GM19238 (cell line): ENCODE measurements around the gene ASCL3.
"Not testable (repeated sequence)": the region's sequence is repeated elsewhere in the genome, so short reads cannot be mapped to it uniquely, and the experiment has no call there.

Experiments
- DNase-seq: peaks from one replicate; pipeline ENCODE4 v3.0.0; 2011; ENCODE audit warnings: low spot score; ENCODE audit not compliant: insufficient read length

Gene ASCL3, protein sequence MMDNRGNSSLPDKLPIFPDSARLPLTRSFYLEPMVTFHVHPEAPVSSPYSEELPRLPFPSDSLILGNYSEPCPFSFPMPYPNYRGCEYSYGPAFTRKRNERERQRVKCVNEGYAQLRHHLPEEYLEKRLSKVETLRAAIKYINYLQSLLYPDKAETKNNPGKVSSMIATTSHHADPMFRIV

DNA sequence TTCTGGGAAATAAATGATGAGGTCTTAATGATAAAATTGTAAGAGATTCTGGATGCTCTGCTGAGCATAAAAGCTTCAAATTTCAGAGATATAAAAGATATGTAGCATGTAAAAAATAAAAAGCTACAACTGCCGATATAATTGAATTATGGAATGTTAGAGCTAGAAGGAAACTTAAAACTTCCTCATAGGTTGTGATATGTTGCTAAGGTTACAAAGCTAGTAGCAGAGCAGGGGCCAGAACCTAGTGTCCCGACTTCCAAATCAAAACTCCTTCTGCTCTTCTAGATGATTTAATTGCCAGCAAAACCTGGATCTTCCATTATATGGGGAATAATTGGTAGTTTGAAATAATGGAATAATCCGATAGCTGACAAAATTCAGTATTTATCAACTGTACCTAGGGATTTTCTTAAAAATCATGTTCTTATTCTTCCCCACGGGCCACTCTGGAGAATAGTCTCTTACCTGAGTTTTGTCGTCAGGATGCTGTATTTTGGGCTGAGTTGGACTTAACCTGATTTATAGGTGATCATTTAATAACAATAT, at the start of gene ASCL3:
Gene ASCL3, minus strand, starts transcription at position 499 of the 549 bp plus-strand sequence. CDS start 4,855 bp downstream, outside the sequence.
- no peak for DNase-seq

DNA sequence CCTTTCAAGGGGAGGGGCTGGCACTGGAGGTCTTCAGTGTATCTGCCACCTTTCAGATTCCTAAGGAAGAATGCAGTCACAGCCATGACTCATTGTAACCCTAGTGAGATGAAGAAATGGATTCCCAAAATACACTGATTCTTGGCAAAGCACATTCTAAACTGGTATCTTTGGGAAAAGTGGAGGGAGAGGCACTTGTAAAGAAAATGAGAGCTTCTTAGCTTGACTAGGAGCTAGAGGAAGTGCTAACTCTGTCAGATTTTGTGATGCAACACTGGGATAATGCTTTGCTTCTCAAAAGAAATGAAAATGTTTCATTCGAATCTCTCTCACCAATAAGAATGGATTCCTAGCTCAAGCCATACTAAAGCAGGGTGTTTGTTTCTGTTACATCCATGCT, 46.6 kb upstream of the ASCL3 start:
- DNase-seq = no peak

DNA sequence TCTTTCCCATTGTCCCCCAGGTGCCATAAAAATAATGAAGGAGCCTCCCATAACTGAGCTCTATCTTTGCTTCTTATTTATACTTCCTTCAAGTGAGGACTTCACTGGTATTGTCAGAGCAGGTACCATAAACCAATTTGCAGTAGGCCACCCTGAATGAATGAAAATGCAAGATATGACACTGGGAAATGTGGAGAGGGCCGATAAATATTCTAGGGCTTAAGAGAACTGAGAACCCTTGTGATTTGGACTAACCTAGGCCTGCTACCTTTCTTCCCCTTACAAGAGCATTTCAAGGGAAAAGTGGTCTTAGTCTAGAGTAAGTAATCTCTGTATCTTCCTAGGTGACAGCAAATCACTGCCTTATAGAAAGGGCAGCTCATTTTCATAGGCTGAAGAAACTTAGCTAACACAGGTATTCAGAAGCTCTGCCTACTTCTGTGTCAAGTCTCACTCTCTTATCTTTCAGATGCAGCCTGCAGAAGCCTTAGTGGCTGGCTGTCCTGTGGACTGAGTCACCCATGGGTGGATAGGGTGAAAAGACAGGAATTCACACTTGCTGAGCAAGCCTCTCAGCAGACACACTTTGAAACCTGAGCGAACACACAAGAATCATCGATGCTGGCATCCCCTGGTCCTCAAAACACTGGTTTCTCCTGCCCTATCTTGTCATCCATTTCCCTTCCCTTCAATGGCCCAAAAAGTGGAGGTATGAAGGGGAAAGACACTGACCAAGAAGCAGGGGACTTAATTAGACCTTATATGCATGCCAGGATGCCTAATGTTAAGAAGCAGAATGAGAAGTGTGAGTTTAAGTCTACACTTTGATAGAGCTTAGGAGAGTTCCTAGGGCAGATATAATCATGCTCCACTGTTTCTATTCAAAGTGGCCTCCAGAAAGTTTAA, 45.8 kb upstream of the ASCL3 start:
- no peak for DNase-seq

DNA sequence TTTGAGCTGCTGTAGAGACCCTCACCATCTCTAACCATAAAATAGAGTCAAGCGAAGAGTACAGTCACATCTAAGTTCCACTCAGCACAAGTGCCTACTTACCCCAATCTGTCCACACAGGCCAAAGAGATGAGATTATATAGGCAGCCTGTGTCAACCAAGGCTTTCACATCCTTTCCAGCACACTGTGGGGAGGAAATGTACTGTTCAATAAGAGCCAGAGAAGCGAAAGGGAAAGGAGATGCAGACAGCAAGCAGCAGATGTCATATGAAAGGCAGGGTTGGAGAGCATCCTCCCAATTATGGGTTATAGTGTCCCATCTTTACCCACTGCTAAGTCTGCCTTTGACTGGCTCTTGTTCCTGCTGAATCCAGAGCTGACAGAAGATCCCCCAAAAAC, 44.6 kb upstream of the ASCL3 start:
- no peak for DNase-seq

DNA sequence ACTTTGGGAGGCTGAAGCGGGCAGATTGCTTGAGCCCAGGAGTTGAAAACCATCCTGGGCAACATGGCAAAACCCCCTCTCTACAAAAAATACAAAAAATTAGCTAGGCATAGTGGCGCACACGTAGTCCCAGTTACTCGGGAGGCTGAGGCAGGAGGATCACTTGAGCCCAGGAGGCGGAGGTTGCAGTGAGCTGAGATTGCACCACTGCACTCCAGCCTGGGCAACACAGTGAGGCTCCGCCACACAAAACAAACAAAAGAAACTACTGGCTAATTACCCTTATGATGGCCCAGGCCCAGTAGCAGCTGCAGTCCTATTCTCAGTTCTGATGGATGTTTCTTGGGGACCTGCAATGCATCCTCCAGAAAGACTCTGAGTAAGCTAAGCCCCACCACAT, 44.0 kb upstream of the ASCL3 start:
- DNase-seq = not testable (repeated sequence)

DNA sequence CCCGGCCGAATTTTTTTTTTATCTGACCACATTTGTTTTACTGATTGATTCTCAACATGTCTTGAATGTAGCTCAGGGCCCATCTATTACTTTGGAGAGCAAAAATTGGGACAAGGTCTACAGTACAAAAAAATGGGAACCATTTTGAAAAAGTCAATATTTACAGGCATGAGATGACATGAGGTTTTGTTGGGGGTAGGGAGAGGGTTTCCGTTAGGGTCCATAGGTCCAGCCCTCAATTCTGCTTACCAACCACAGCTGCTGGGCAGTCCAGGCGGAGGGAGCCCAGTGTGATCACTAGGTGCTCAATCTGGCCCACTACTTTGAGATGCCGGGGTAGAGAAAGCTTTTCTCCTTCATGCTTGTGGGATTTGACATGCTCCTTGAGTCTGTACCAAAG, 42.6 kb upstream of the ASCL3 start:
- no peak for DNase-seq

DNA sequence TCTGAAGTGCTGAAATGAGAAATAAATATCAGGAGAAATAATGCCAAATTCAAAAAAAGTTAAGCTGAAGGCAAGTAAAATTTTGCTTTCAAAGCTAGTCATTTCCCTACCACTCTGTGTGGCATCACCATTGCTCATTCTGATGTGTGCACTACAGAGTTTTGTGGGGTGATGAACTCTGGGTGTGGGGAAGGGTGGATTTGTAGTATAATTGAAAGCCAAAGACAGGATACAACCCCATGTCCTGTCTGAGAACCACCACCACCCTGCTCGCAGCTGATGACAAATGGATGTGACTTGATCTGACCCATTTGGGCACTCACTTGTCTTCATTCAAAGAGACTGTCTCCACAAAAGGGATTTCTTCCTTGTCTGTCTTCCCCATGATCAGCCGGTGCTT, 40.7 kb upstream of the ASCL3 start:
- DNase-seq = no peak

DNA sequence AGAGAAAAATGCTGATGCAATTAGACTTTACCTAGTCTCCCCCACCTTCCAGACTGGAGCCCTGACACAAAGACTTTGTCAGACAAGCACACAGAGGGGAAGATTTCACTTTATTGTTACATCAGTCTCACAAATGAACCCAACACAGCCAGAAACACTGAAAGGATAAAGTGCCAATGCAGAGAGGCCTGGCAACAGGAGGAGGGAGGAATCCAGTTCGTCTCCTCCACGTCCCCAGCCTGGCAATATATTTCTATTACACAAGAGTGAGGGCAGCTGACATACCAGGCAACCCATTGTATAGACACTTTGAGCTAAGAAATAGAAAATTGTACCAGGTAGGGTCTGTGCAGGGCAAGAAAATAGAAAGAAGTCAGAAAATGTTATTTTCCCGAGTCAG, 37.7 kb upstream of the ASCL3 start:
- no peak for DNase-seq

DNA sequence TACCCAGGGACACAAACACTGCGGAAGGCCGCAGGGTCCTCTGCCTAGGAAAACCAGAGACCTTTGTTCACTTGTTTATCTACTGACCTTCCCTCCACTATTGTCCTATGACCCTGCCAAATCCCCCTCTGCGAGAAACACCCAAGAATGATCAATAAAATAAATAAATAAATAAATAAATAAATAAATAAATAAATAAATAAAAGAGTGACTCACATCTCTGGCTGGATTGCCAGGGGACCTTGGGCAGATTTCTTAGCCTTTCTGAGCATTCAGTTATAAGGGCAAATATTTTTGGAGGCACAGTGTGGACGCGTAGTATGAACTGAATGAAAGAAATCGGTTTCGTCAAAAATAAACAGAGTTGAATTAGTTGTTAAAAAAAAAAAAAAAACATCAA, 36.5 kb upstream of the ASCL3 start:
- DNase-seq = not testable (repeated sequence)

DNA sequence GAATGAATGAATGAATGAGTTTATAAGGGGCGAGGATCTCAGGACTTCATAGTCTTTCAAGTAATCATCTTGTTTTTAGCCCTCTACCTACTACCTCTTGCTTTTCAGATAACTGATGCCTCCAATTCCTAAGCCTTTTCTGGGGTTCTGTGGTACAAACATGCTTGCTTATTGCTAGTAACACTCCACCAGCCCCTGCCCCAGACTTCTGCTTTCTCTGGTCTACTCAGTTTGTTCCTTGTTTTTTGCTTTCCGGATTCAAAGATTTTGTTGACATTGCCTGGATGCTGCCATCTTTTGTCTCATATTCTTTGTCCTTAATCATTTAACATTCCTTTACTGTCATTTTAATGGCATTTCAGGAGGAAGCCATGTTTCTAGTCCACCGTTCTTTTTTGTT, 30.3 kb upstream of the ASCL3 start:
- no peak for DNase-seq

DNA sequence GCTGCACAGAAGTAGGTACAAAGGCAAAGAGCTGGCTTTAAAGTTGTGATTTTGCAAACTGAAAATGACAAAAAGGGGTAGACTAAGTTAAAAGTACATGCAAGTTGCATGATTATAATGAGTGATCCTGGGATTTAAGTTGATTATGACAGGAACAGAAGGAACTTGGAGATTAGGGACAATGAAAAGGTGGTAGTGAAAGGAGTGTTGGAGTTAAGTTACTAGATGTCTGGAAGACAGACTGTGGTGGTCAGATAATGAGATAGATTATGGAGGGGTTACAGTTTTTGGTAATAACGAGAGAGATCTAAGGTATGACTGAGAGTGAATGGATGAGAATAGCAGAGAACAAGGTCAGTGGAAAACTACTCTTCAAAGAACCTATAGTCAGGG, 29.1 kb upstream of the ASCL3 start:
- no peak for DNase-seq

DNA sequence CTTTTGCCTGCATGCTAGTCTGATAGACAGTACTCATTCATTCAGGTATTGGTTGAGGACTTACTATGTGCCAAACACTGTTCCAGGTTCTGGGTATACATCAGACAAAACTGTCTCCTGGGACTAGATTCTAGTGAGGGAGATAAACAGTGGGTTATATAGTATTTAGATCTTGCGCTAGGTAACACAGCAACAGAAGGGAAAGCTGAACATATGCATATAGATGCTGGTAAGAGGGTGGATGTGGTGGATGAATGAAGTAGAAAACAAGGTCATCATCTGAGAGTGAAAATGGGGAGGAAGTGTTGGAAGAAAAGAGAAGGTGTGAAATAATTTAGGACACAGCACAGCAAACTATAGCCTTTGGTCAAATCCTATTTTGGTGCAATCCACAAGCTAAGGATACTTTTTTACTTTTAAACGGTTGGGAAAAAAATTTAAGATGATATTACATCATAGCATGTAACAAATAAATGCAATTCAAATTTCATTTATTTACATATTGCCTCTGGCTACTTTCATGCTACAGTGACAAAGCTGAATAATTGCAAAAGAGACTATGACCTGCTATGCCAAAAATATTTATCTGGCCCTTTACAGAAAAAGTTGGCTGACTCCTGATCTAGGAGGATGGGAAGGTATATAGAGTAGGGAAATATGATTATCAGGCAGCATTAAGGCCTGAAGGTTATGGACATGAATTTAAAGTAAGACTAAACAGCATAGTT, 28.5 kb upstream of the ASCL3 start:
- no peak for DNase-seq

DNA sequence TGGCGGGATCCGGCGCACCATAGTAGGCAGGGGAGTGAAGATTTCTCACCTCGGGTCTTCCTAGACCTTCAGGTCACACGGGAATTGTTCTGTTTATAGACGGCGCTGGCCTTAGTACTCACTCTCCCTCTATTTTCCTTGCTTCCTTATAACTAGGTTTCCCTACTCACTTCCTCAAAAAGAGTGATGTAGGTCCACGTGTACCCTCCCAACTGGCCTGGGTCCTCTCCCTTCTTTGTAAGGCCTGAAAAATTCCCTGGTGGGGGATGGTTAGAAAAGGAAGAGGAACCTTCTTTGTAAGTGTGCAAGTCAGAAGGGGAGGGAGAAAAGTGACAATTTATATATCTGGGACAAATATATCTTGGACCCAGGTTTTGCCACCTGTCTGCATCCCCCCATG, 24.4 kb upstream of the ASCL3 start:
- DNase-seq = no peak

DNA sequence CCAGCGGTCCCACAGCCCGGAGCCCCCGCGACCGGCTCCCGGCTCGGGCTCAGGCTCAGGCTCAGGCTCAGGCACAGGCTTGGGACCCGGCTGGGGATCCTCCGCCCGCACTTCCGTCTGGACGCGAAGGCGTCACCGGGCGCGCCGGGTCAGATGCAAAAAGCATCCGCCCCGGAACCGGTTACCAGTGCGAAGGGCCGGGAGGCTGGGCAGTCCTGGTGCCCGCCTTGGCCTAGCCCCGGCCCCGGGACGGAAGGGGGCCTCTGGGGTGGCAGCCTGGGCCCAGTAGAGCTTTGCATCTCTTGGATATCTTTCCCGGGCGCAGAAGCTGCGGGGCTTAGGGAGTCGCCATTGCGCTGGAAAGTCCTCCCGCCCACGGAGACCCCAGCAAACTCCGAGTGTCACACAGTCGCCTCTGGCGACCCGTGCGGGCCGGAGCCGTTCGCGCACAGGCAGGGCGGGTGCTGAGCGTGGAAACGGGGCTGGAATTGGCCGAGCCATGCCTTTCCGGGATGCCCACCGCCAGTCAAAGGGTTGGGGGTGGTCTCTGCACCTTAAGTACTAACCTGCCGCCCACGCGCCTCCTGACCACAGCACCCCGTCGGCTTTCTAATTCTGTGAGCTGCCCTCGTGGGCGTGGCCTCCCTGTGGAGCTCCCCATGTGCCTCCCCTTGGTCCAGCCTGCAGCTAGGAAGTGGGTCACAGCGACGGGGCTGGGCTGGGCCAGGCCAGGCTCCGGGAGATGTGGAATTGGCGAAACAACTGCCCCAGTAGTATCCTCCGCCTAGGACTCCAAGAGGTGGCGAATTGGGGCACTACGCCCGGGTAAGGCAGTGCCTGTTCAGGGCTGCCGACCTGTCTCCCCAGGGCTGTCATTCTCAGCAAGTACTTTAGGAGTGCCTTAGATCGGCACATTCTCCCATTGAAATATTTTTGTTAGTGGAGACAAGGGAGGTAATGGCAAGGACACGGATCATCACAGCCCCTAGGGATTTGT, 21.8 kb upstream of the ASCL3 start, which contains the start of gene TMEM9B:
Gene TMEM9B, minus strand, starts transcription at position 119 of the 997 bp plus-strand sequence. CDS start 129 bp downstream, outside the sequence.
- DNase-seq = peak; percentile 75

DNA sequence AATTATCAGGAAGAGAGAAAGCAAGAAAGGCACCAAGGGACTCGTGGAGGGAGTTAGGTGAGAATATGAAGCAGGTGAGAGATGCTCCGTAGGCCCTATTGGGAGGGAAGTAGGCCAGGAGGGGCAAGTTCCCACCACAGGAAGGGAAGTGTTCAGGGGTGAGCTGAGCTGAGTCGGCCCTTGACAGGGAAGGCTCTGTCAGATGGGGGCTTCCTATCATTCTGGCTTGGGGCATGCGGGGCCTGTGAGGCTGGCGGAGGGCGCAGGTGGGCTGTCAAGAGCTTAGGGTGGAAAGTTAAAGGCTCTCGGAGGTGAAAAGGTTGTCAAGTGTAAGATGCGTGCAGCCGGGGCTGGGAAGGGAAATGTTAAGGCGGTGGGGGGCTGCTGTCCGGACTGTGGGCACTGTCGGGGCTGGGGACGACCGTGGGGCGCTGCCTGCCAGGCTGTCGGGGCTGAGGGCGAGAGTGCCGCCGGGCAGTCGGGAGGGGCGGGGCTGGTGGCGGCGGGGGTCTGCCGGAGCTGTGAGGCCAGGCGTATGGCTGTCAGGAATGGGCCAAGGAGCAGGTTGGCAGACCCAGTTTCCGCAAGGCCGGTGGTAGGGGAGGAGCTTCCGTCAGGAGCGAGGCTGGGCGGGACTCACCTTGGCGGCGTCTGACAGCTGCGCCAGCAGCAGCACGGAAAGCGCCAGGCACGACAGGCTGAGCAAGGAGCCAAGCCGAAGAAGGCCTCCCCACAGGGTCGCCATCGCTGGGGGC, 20.9 kb upstream of the ASCL3 start:
- DNase-seq = peak; percentile 65

DNA sequence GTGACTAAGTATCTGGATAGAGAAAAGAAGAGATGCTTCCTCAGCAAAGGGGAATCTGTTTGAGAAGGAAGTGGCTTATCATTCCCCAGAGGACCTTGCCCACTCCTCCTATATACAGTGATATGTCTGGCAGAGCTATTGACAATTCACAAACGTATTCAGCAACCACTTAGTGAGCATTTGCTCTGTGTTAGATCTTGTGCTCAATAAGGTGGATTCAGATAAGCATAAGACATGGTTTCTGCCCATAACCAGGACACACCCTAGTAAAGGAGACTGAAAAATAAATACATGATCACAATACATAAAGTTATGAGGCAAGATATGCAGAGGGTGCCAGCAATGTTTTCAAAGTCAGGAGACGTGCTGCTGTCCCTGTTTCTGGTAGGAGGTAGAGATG, 20.0 kb upstream of the ASCL3 start:
- no peak for DNase-seq

DNA sequence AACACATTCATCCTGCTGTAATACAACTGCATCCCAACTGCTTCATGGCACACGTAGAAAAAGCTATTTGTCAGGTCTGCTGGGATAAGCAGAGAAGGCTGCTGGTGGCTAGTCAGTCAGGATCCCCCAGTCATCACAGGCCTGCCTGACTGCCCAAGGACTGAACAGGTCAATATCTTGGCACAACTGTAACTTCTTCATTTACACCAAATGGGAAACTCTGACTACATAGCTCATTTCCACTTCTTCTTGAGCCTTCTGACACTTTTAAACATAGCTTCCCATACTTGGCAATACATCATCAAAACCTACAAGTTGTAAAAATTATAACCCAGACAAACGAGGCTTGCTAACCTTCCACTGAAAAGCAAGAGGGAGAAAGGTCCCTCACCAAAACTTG, 18.6 kb upstream of the ASCL3 start:
- DNase-seq = no peak

DNA sequence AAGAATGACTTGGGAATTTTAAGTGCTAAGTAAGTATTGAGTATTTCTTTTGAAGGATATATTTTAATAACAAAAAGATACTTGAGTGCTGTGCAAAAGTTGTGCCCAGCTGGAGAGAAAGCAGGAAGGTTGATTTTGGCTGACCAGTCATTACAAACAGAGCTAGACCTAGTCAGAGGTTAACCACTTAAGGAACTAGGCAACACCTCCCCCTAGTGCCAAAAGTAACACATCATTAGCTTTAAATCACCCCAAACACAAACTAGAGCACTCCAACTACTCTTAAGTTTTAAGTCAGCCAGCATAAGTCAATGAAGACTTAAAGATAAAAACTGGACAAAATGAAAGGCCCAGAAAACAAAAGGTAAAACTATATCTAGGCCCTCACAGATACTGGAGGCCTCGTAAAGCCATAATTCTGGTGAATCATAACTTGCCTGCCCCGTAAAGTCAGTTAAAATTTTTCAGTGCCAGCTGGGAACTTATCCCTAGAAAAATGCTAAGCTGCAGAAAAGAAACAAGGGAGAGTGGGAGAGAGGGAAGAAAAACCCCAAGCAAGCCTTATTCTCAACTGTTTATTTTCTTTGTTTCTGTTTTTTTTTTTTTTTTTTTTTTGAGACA, 16.8 kb upstream of the ASCL3 start:
- peak; percentile 49 for DNase-seq

DNA sequence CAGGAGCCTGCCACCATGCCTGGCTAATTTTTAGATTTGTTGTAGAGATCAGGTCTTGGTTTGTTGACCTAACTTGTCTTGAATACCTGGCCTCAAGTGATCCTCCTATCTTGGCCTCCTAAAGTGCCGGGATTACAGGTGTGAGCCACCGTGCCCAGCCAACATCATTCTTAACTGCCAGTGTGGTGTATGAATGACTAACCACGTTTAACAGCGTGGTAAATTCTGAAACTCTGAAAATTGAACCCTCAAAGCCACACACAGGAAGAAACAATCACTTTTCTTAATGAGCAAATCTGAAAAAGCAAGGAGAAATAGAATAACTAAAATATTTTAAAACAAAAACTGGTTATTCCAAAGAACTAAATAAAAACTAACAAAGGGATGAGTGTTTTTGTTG, 14.0 kb upstream of the ASCL3 start:
- DNase-seq = no peak
